GM10266 (cell line): ENCODE measurements around the gene DCPS.
A peak's percentile ranks its signal among the peaks of the same experiment; 100 is the strongest.

Experiments used
- DNase-seq: peaks from one replicate; pipeline ENCODE4 v3.0.0; 2012; ENCODE audit errors: extremely low spot score
- TF ChIP-seq, protein P1 (sequence below): IDR thresholded peaks from 2 replicates; pipeline ENCODE4 v1.5.1; 2012; ENCODE audit warnings: mild to moderate bottlenecking, low read depth; ENCODE audit not compliant: control insufficient read depth, insufficient read depth; ENCODE audit errors: missing control alignments

DCPS gene

DNA sequence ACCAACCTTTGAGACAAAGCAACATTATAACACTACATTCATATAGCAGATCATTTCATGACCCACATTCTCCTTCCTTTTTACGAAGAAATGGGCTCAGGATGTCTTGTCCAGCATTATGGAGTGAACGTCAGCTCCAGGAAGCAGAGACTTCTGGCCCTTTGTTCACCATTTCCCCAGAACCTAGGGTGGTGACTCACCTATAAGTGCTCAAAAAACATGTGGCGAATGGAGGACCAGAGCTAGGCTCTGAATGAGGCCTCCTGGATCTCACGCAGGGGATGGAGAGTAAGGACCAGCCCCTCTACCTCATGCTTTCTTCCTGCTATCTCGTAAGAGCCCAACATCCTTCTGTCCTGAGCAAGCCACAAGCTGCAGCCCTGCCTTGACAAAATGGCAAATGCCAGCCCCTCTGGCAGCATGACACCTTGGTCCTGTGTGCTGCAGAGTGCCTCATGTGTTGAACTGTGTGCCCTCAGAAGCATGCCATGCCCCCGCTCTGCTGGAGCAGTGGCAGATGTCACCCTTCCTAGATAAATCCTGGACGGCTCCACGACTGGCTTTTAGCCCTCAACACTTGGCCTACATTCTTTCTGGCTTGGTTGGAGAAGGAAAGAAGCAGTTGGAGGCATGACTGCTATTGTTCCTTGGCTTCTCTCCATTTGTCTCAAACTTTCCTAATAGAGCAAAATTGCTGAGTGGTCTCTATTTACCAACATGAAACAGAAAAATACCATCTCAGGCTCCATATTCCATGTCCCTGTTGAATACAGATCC lies 45.1 kb downstream of the DCPS start:
- no peak for DNase-seq
- TF ChIP-seq, protein P1, sequence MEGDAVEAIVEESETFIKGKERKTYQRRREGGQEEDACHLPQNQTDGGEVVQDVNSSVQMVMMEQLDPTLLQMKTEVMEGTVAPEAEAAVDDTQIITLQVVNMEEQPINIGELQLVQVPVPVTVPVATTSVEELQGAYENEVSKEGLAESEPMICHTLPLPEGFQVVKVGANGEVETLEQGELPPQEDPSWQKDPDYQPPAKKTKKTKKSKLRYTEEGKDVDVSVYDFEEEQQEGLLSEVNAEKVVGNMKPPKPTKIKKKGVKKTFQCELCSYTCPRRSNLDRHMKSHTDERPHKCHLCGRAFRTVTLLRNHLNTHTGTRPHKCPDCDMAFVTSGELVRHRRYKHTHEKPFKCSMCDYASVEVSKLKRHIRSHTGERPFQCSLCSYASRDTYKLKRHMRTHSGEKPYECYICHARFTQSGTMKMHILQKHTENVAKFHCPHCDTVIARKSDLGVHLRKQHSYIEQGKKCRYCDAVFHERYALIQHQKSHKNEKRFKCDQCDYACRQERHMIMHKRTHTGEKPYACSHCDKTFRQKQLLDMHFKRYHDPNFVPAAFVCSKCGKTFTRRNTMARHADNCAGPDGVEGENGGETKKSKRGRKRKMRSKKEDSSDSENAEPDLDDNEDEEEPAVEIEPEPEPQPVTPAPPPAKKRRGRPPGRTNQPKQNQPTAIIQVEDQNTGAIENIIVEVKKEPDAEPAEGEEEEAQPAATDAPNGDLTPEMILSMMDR, result no peak

DNA sequence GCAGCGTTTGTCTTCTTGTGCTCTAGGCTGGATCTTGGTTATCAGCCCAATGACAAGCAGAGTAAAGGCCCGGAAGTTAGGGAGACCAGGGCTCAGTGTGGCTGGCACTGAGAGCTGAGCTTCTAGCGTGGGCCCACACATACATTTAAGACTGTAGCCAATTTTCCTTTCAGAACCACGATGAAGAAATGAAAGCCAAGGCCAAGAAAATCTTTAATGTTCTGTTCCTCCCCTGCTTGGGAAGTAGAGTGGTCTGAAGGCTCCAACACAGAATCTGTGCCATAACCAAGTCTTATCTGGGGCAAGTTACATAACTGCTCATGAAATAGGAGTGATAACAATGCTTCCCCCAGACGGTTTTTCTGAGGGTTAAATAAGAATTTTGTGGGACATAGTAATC lies 47.0 kb downstream of the DCPS start:
- TF ChIP-seq, protein P1, result no peak

DNA sequence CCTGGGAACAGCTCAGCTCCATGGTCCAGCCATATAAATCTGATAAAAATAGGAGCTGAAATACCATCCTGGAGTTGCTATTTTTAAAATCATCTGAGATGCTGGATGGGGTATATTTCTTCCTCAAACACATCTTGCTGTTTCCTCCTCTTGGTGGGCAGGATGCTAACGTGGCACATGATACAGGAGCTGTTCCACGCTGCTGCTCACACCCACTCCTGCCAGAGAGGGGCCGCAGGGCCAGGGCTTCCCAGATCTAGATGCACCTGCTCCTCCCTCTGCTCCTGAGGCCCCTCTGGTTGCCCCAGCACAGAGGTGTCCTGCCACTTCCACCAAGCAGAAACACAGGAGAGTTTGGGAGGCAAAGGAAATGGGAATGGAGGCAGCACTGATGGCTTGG lies 48.3 kb downstream of the DCPS start:
- DNase-seq, result no peak
- TF ChIP-seq, protein P1, result no peak

More for the DNA sequence above, 47.0 kb downstream of the DCPS start:
- DNase-seq, result no peak

DNA sequence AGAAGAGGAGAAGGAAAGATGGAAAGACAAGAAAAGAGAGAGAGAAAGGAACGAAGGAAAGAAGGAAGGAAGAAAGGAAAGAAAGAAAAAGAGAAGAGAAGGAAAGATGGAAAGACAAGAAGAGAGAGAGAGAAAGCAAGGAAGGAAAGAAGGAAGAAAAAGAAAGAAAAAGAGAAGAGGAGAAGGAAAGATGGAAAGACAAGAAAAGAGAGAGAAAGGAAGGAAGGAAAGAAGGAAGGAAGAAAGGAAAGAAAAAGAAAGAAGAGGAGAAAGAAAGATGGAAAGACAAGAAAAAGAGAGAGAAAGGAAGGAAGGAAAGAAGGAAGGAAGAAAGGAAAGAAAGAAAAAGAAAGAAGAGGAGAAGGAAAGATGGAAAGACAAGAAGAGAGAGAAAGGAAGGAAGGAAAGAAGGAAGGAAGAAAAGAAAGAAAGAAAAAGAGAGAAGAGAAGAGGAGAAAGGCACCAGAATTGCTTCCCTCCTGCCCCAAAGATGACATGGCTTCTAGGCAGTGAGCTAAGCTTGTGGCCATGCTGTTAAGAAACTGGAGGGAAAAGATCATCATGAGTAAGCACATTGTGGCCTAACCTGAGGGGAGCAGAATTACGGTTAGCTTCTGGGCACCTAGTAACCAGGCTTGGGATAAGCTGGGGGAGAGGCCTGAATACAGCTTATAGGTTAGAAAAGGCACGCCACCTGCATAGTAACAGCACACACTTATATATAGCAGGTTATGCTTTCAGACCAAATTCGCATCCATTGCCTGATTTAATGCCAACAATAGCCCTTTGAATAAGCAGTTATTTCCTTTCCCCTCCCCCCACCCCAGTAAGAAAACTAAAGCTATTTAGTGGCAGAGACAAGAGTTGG lies 49.3 kb downstream of the DCPS start:
- no peak for DNase-seq
- TF ChIP-seq, protein P1, result no peak

DNA sequence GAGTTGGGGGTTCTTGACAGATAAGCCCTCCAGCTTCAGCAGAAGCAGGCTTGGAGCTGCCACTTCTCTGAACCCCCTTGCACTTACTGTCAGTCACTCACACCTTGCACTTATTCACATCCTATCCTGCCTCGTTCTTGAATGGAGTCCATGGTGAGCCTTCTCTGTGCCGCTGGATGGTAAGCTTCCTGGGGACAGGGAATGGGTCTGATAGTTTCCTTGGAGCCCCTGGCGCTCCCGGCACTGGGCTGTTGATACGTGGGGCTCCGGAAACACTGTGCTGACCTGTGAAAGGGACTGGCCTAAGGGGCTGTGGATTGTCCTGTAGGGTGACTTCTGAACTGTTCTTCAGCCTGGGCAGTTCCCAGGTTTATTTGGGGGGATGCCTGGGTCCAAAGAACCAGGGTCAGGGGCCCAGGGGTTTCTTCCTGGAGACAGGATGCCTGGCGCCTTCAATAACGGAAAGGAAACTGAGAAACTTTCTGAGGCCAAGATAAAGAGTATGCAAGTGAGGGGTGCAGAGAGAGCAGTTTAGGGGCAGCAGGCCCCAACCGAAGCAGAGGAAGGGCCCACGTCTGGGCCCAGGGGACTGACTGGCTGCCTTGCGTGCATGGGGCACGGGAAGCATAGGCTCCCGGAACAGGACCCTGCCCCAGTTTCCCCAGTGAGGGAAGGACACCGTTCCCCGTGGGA lies 50.9 kb downstream of the DCPS start:
- DNase-seq, result peak; percentile 48
- TF ChIP-seq, protein P1, result no peak

DNA sequence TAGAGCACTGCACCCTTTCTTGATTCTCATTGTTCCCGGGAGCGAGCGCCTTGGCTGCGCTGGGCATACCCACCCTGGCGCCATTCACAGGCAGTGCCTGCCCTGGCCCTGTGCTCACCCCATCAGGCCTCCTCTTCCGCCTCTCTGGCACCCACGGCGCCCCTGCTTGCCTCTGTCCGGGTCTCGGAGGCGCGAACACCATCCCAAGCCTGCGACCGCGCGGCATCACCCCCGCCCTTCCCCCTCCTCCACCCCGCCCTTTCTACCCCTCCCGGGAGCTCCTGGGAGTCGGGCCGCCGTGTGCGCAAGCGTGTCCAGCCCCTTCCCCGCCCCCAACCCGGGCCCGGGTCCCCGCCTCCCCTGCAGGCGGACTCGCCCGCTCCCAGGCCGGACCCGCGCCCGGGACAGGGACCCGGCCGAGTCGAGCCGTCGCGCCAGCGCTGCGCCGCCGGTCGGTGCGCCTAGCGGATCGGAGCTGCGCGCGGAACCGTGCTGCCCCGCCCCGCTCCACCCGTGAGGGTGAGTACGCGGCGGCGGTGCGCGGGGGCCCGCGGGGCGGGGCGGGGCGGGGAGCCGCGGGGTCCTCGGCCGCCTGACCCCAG lies 51.6 kb downstream of the DCPS start, which contains the start of gene ST3GAL4:
TSS of gene ST3GAL4 (plus strand) at position 363 of the 602 bp plus-strand sequence. CDS start 50,470 bp downstream, outside the sequence.
- peak; percentile 92 for DNase-seq
- TF ChIP-seq, protein P1, result no peak
